Activated naive CD8-positive, alpha-beta T cell treated with anti-CD3 and anti-CD28 coated beads for 36 hours (primary cell): ENCODE measurements around the gene STEAP3. TPM values are rescaled to one million over a fixed set of nuclear protein-coding genes. Genes with fewer than 3 reads are reported as not detected.
A peak's percentile ranks its signal among the peaks of the same experiment; 100 is the strongest.

Experiments used
- DNase-seq: peaks from one replicate; pipeline ENCODE4 v3.0.0; 2021
- H3K27ac Mint-ChIP-seq: one replicate; pipeline ENCODE4 v1.8.0; 2022; ENCODE audit warnings: mild to moderate bottlenecking, moderate library complexity, mixed read lengths
- H3K27me3 Mint-ChIP-seq: one replicate; pipeline ENCODE4 v1.8.0; 2022; ENCODE audit warnings: mild to moderate bottlenecking, mixed read lengths
- H3K36me3 Mint-ChIP-seq: one replicate; pipeline ENCODE4 v1.8.0; 2021; ENCODE audit warnings: mild to moderate bottlenecking, mixed read lengths
- H3K4me1 Mint-ChIP-seq: one replicate; pipeline ENCODE4 v1.8.0; 2021; ENCODE audit warnings: mixed read lengths
- H3K4me3 Mint-ChIP-seq: one replicate; pipeline ENCODE4 v1.8.0; 2022; ENCODE audit warnings: mild to moderate bottlenecking, moderate library complexity, mixed read lengths
- H3K9me3 Mint-ChIP-seq: one replicate; pipeline ENCODE4 v1.8.0; 2022; ENCODE audit warnings: mixed read lengths
- total RNA-seq, 2 experiments: library from RNA; stranded (reverse); gene quantifications; one replicate each; pipeline ENCODE4 v1.2.3, GENCODE V29; 2021

Gene STEAP3
- total RNA-seq, 2 experiments from 2014 or later = 0.60 to 0.90 TPM

DNA sequence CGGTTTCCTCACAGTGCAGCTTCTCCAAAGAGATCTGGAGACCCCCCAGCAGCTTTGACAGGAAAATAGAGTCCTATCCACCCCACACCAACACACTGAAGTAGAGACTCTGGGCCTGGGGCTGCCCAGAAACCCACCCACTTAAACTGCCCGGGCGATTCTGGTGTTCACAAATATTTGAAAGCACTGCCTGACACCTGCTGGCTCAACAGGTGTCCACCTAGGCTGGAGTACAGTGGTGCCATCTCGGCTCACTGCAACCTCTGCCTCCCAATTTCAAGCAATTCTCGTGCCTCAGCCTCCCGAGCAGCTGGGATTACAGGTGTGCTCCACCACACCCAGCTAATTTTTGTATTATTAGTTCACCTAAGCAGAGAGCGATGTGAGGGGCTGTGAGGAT lies 5.3 kb downstream of the STEAP3 start:
- no peak for DNase-seq
- no peaks in the 10 kb centered on the region for H3K36me3 Mint-ChIP-seq
- peaks cover 16% of the 10 kb centered on the region for H3K27me3 Mint-ChIP-seq
- H3K27ac Mint-ChIP-seq = no peak overlapping the region
- H3K4me3 Mint-ChIP-seq = no peak overlapping the region
- no peaks in the 10 kb centered on the region for H3K9me3 Mint-ChIP-seq
- H3K4me1 Mint-ChIP-seq = peaks cover 3% of the 10 kb centered on the region

DNA sequence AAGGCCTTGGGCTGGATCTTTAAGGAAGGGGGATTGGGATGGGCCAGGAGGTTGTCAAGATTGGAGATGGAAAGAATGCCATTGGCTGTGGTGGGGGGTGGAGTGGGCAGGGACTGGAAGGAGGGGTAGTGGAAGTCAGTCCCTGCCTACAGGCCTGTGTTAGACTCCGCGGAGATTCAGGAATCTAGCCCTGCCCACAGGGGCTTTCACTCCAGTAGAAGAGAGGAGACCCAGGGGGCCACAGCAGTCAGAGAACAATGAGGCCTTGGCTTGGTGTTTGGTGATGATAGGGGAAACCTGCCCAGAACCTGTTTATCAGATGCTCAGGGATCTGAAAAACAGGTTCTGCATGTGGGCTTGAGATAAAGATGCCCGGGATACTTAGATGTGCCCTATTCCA lies 6.1 kb downstream of the STEAP3 start:
- H3K27me3 Mint-ChIP-seq = peaks cover 12% of the 10 kb centered on the region
- H3K9me3 Mint-ChIP-seq = no peaks in the 10 kb centered on the region
- peaks cover 3% of the 10 kb centered on the region for H3K4me1 Mint-ChIP-seq
- H3K27ac Mint-ChIP-seq = no peak overlapping the region
- H3K36me3 Mint-ChIP-seq = no peaks in the 10 kb centered on the region
- H3K4me3 Mint-ChIP-seq = no peak overlapping the region
- no peak for DNase-seq

DNA sequence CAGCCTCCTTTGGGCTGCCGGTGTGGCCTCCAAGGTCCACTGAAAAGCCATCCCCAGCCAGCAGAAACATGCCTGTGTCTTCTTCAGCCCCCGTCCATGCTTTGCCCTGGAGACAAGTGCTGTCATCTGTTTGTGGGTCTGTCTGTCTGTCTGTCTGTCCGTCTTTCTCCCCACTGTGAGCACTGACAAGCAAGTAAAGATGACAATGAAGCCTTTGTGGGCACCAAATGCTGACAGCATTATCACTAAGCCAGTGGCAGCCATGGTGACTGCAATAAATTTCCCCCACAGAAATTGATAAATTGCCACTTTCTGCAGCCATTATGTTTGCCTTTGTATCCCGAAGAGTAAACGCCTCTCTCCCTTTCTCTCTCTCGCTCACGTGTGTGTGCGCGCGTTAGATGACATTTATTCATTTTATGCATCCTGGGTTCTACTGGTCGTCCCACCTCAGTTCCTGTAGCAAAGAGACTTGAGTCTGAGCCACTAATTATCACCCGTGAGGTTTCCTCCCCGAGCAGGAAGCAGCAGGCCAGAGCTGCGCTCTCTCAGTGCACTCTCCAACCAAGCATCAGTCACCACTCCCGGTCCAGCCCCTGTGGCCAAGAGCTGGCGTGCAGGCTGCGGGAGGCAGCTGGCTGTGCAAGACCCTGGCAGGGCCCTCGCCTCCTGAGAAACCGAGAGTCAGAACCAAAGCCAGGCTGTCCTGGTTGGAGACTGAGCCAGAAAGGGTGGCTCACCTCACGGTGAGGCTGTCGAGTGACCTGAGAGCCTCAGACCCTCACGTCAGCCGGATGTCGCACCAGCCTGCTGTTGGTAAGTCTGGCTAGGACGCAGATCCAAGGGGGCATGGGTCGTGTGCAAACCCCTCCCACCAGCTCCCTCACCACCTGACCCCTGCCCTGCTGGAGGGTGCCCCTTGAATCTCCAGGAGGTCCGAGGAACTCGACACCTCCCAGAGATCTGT lies 6.9 kb downstream of the STEAP3 start:
- Mint-ChIP-seq H3K27me3 (peaks cover 4% of the 10 kb centered on the region), H3K36me3 (no peaks in the 10 kb centered on the region), H3K4me3 (no peak overlapping the region), H3K4me1 (peaks cover 3% of the 10 kb centered on the region), H3K27ac (no peak overlapping the region), H3K9me3 (no peaks in the 10 kb centered on the region)
- no peak for DNase-seq

DNA sequence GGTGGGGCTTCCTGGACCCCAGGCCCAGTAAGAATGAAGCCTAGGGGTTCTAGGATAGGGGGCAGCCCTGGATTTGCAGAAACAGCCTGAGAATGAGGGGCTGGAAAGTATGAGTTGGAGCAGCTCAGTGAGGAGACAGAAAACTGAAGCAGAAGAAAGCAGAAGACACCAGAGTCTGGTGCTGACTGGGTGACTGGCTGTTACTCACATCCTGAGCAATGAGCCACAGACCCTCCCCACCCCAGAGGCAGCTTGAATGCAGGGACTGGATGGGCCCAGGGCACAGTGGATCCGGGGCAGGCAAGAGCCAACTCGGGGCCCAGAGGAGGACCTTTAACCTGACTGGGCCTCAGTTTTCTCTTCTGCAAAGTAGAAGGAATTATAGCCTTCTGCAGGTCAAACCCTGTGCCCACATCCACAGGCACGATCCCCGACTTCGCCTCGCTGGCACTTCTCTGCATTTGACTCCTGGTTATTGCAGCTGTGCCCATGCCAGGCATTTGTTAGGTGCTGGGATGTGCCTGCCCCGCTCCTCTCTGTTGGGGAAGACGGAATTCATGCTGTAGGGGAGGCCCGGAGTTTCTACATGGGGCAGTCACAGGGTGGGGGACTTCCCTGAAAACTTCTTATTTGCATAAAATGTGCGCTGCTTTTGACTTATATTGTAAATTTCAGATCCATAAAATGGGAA lies 8.5 kb downstream of the STEAP3 start:
- Mint-ChIP-seq H3K36me3 (no peaks in the 10 kb centered on the region), H3K27me3 (no peaks in the 10 kb centered on the region), H3K4me1 (peaks cover 3% of the 10 kb centered on the region), H3K27ac (no peak overlapping the region), H3K9me3 (no peaks in the 10 kb centered on the region), H3K4me3 (no peak overlapping the region)
- peak; percentile 7 for DNase-seq

DNA sequence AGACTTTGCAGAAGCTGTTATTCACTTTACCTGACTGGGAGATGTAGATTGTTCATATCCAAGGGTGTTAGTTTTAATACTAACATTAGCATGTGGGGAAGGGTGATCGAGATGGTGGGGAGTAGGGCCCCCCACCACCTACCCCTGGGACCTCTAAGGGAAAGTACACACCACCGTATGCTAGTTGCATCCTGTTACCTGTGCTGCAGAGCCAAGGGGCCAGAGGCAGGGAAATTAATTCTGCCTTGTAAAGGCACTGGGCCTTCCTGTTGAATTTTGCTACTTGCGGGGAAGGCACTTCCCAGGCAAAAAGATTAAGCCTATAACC lies 9.0 kb downstream of the STEAP3 start:
- no peak overlapping the region for H3K27ac Mint-ChIP-seq
- H3K27me3 Mint-ChIP-seq = no peaks in the 10 kb centered on the region
- no peaks in the 10 kb centered on the region for H3K36me3 Mint-ChIP-seq
- peaks cover 3% of the 10 kb centered on the region for H3K4me1 Mint-ChIP-seq
- H3K4me3 Mint-ChIP-seq = no peak overlapping the region
- DNase-seq = no peak
- no peaks in the 10 kb centered on the region for H3K9me3 Mint-ChIP-seq

DNA sequence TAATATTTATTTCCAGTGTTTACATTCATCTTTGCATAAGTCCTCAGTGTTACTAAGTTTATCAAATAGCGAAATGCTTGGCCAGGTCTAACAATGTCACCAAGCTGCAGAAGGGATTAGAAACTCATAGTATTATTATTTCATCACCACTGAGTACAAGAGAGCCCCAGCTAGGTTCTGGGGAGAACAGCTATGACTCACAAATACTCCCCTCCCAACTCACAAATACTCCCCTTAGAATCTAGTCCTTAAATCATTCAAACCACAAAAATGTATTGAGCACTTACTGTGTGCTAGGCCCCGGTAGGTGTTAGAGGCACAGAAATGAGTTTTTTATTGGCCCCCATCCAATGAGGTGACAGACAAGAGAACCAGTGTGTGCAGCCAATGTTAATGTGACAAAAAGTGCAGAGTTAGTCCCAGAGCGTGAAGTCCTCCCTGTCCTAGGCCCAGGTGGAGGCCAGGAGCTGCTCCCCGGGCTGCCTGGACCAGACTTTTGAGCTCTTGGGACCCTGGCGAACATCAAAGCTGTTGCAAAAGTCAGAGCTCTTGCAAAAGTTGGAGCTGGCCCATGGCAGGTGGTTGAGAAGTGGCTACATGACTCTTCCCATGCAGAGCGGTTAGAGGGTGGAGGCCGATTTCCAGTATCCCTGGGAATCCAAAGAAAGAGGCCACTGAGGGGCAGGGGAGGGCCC lies 9.8 kb downstream of the STEAP3 start:
- no peaks in the 10 kb centered on the region for H3K9me3 Mint-ChIP-seq
- H3K27me3 Mint-ChIP-seq = peaks cover 4% of the 10 kb centered on the region
- peaks cover 3% of the 10 kb centered on the region for H3K4me1 Mint-ChIP-seq
- no peak overlapping the region for H3K27ac Mint-ChIP-seq
- no peak overlapping the region for H3K4me3 Mint-ChIP-seq
- no peak for DNase-seq
- no peaks in the 10 kb centered on the region for H3K36me3 Mint-ChIP-seq

DNA sequence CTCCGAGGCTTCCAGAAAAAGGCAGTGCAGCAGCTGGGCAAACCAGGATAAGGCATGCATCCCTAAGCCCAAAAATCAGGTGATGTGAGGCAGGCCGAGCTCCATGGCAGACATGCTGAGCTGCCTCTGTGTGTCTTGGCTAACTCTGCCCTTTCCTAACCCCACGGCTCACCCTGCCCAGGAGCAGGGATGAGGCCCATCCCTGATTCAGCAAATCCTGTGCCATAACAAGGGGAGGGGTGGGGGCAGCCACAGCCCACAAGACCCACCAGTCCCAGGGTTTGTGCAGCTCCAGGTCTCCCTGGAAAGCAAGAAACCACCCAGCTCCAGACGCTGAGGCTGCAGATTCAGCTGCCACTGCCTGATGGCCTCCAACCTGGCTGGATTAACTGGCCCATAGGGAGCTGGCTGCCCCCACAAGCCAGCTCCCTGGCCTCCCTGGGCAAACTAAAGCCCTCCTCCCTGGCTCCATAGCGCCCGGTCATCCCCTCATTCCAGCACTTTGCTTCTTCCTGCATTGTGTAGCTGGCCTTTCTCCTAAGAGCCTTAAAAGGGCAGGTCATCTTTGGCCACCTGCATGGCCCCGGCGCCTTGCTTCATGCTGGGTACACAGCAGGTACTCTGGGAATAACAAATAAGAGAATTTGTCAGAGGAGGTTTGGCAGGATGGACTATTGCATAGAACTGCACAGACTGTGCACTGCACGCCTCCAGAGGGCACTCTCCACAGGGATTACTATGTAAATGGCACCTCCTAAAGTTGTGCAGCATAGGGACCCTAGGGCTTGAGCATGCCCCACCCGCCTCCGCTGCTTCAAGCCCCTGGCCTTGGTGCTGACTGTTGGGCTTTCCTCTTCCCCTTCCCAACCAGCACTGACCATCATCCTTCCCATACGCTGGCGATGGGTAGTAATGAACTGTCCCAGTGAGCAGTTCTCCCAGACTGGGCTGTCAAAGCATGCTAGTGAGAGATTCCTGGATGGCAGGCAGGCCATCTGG lies 10.7 kb downstream of the STEAP3 start:
- Mint-ChIP-seq H3K4me3 (no peak overlapping the region), H3K36me3 (no peaks in the 10 kb centered on the region), H3K4me1 (peaks cover 3% of the 10 kb centered on the region), H3K9me3 (no peaks in the 10 kb centered on the region), H3K27me3 (peaks cover 4% of the 10 kb centered on the region), H3K27ac (no peak overlapping the region)
- DNase-seq = no peak

DNA sequence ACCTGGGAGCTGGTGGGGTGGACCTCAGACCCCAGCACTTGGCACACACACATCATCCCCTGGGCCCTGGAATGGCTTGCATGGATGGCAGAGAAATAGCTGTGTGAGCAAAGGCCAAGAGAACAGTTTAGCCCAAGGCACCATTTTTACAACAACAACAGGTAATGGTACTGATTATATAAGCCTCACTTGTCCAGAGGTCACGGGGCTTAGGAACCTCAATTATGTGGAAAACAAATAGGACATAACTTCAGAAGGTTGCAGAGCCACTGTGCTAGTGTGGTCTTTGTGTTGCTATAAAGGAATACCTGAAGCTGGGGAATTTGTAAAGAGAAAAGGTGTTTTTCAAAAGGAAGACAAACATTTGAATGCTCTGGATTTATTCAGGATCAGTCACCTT lies 13.2 kb downstream of the STEAP3 start:
- H3K36me3 Mint-ChIP-seq = no peaks in the 10 kb centered on the region
- H3K27ac Mint-ChIP-seq = no peak overlapping the region
- H3K4me1 Mint-ChIP-seq = peaks cover 3% of the 10 kb centered on the region
- no peaks in the 10 kb centered on the region for H3K9me3 Mint-ChIP-seq
- no peak overlapping the region for H3K4me3 Mint-ChIP-seq
- DNase-seq = no peak
- H3K27me3 Mint-ChIP-seq = peaks cover 4% of the 10 kb centered on the region

DNA sequence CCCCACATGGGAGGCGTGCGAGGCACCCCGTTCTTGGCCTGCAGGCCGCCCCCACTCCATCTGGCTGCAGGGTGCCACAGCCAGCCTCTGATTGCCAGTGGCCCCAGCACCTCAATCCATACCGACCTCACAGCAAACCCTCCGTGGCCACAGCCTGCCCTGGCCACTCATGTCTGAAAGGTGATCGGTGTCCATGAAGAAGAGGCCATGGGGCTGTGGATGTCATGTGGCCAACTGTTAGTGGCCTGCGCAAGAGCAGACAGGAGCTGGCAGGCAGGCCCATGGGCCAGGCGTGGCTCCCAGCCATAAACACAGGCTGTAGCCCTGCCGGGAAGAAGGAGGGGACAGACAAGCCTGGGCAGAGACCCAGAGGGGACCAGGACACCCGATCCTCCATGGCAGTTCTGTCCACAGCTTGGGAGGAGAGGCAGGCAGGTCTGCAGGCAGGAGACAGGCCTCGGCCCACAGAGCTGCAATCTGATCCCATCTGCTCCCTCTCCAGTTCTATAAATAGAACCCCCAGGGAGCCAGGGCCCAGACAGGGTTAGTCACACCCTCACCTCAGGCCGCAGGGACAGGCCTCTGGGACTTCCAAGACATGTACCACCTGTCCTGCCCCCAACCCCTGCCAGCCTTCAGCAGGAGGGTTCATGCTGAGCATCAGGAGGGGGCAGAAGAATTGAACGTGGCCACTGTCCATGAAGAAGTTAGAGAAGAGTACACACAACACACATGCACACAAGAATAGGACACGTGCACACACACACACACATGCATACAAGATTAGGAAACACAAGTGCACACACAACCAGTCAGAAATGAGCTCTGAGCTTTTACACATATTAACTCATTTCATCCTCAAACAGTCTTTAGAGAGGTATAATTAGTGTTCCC lies 16.9 kb downstream of the STEAP3 start:
- Mint-ChIP-seq H3K4me1 (no peaks in the 10 kb centered on the region), H3K9me3 (no peaks in the 10 kb centered on the region), H3K36me3 (no peaks in the 10 kb centered on the region), H3K4me3 (no peak overlapping the region), H3K27ac (no peak overlapping the region), H3K27me3 (peaks cover 4% of the 10 kb centered on the region)
- DNase-seq = no peak

DNA sequence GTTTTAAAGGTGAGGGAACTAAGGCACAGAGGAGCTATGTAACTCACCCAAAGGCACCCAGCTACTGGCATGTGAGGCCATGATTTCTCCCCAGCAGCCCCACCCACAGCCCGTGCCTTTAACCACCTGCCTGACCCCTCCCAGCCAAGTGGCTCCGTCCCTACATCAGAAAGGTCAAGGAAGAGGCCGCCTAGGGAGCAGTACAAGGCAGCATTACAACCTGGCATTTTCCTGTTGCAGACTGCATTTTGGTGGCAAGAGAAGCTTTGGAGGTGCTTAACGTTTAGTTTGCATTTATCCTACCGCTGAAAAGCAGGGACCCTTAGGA lies 17.5 kb downstream of the STEAP3 start:
- DNase-seq = no peak
- Mint-ChIP-seq H3K36me3 (no peaks in the 10 kb centered on the region), H3K27me3 (peaks cover 4% of the 10 kb centered on the region), H3K27ac (no peak overlapping the region), H3K4me1 (no peaks in the 10 kb centered on the region), H3K4me3 (no peak overlapping the region), H3K9me3 (no peaks in the 10 kb centered on the region)

DNA sequence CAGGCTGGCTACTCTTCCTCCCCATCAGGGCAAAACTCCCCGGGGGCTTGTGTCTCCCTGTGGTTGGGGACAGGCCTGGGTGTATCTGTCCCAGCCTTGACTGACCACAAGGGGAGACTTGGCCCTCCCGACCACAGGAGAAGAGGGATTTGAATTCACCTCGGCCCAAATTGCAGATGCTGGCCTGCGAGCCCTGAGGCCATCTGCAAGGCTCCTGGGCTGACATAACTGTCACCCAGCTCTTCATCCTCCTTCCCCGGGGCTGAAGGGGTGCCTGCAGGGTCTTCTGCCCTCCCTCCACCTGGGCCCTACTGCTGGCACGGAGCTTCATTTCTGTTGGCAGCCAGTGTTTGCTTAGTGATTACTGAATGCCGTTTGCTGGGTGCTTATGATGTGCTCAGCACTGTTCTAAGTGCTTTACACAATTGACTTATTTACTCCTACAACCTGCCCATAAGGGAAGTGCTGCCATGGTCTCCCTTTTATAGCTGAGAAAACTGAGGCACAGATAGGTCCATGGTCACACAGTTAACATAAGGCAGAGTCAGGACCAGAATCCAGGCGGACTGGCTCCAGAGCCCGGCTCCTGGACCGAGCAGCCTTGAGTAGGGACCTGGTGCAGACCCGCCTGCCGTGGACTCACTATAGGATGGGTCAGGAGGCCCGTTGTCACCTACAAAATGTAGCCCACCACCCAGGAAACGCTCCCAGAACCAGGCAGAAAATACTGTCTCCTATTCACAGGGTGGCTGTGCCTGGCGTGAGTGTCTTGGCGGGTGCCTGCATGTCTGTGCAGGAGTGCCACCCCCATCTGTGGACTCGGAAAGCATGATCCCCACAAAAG lies 18.9 kb downstream of the STEAP3 start:
- H3K4me1 Mint-ChIP-seq = no peaks in the 10 kb centered on the region

DNA sequence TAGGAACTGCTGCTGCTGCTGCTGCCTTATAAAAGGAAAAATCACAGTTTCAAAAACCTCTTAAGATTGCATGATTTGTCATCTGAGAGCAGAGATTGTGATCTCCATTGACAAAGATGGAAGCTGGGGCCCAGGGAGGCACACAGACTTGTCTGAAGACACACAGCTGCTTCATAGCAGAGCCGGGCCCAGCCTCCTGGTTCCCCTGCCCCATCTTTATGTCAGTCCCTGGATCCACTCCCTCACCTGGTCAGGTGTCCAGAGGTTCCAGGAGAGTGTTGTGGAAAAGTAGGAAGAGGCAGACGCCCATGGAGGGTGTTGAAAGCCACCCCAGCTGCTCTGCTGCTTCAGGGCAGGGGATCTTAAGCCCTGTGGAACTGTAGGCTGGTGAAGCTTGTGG lies 20.0 kb downstream of the STEAP3 start:
- H3K36me3 Mint-ChIP-seq = no peaks in the 10 kb centered on the region
- DNase-seq = no peak
- H3K27ac Mint-ChIP-seq = no peak overlapping the region
- H3K27me3 Mint-ChIP-seq = no peaks in the 10 kb centered on the region
- H3K4me3 Mint-ChIP-seq = no peak overlapping the region
- no peaks in the 10 kb centered on the region for H3K9me3 Mint-ChIP-seq
- no peaks in the 10 kb centered on the region for H3K4me1 Mint-ChIP-seq

More for the DNA sequence above, 18.9 kb downstream of the STEAP3 start:
- no peaks in the 10 kb centered on the region for H3K9me3 Mint-ChIP-seq
- no peak for DNase-seq
- H3K36me3 Mint-ChIP-seq = no peaks in the 10 kb centered on the region
- H3K4me3 Mint-ChIP-seq = no peak overlapping the region
- H3K27me3 Mint-ChIP-seq = peaks cover 4% of the 10 kb centered on the region
- no peak overlapping the region for H3K27ac Mint-ChIP-seq
